ENCODE data around the gene SH3RF2.
"Not testable (repeated sequence)": the region's sequence is repeated elsewhere in the genome, so short reads cannot be mapped to it uniquely, and the experiment has no call there.

The SH3RF2 gene

DNA sequence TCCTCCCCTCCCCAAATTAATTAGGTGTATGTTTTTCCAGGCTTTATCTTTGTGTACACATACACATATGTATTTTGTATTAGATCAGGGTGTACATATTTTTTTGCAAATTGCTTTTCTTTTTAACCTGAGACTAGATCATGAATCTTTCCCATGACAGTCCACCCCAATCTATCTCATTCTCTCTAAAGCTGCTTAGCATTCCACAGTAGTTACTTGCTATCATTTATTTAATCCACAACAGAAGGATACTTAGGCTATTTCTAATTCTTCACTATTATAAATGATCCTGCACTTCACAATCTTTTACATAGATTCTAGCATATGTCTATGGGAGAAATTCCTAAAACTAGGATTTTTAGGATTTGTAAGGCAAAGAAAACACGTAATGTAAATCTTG, 43.9 kb downstream of the SH3RF2 start:
- no peak for DNase-seq (ENCODE audit: low spot score)

DNA sequence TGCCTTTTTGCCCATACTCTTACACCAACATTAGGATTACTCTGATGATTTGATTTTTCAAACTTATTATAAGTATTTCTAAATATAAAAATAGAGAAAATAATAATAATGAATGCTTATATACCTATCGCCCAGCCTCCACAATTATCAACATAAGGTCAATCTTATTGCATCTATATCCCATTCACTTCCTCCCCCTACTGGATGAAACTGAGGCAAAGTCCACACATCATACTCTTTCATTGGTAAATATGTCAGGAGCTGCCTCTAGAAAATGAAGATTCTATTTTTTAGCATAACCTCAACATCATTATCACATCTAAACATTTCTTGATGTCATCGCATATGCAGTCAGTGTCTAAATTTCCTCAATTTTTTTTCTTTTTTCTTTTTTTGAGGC, 44.3 kb downstream of the SH3RF2 start:
- no peak for DNase-seq (ENCODE audit: low spot score)

DNA sequence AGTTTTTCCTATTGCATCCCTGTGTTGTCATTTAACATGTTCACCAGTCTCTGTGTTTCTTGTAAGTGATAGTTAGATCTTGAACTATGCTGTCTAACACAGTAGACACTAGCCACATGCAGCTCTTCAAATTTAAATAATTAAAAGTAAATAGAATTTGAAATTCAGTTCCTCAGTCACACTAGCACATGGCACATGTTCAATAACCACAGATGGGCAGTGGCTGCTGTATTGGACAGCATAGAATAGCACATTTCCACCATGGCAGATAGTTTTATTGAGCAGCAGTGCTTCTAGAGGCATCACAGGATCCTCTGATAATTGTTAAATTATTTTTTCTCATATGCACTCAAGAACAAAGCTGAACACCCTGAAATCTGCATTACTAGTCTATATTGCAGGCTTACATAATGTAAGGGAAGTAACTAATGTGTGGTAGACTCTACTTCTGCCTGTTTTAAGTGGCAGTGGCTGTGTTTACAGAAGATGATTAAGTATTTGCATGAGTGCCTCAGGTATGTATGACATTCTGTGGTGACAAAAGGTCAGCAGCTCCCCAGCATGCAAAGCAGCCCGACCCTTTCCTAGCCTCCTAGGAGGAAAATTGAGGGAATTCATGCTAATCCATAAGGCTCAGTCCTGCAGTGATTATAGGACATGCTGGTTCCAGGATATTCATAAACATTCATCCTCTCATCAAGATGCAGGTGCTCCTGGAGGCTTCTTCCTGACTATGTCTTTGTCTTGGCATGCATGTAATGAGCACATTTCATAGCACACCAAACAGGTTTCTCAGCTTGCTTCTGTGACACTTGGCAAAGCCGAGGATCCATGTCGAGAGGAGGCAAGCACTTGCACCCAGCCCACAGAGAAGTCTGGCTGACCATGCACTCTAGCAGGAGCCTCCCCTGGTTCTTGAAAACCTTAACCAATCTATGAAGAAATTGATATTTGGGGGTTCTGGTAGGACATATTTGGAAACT, 45.5 kb downstream of the SH3RF2 start:
- no peak for DNase-seq (ENCODE audit: low spot score)

DNA sequence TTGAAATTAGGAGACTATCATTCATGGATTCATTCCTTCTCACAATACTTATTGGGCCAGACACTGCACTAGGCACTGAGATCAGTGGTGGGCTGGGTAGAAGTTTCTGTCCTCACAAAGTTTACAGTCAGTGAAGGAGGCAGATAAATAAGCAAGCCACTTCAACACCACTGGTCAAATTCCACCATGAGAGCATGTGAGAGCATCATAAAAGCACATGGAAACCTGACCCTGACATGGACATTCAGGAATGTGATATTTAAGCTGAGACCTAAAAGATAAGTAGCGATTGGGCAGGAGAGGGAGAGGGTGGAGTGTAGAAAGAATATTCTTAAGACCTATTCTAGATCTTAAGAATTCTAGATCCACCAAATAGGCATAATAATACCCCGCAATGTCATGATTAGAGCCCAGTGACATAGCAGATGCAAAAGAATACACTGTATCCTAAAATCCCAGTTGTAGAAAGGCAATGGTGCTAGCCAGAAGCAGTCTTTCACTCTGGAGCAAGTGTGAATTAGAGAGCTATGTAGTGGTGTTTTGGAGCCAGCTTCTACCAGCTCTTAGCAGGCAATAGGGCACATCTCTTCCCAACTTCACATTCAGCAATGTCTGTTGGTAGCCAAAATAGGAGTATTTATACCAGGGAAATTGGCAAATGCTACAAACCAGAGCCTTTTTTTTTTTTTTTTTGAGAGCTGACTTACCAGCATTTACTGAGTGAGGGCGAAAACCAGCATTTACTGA, 46.4 kb downstream of the SH3RF2 start:
- DNase-seq (ENCODE audit: low spot score) = no peak

GRCh38 chr5:145983446-145983845, 47.1 kb downstream of the SH3RF2 start:
- no peak for DNase-seq (ENCODE audit: low spot score)

GRCh38 chr5:145984072-145984471, 47.7 kb downstream of the SH3RF2 start:
- DNase-seq (ENCODE audit: low spot score) = no peak

GRCh38 chr5:145987856-145988255, 51.5 kb downstream of the SH3RF2 start:
- DNase-seq (ENCODE audit: low spot score) = no peak

DNA sequence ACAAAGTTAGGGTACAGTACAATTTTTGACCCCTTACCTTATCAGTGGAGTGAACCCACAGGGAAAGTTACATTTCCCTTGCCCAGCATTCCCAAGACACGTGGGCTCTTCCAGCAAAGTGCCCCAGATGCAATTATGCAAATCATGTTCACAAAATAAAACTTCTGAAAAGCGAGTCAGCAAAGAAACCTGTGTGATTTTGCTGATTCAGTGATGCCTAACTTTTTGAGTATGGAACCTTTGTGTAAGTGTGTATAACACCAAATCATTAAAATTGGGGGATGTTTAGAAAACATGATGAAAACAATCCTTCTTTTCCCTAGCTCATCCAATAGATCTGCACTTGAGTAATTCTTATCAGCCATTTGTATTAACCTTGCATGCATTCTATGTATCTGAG, 52.6 kb downstream of the SH3RF2 start:
- no peak for DNase-seq (ENCODE audit: low spot score)

DNA sequence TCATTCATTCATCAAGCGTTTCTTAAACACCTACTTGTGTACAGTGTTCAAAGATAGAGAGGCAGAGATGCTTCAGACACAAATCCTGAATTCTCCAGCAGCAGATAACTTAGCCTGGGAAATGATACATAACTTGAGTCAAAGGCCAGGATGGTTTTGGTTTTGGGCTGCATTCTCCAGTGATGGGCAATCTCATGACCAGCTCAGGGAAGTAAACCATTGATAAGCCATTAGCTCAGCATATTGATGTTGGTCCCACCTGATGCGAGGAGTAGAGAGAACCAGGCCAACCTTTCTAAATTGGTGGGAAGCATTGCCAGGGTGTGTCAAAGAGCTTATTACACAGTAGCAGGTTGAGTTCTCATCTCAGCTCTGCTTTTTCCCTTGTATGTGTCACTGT, 53.0 kb downstream of the SH3RF2 start:
- no peak for DNase-seq (ENCODE audit: low spot score)

DNA sequence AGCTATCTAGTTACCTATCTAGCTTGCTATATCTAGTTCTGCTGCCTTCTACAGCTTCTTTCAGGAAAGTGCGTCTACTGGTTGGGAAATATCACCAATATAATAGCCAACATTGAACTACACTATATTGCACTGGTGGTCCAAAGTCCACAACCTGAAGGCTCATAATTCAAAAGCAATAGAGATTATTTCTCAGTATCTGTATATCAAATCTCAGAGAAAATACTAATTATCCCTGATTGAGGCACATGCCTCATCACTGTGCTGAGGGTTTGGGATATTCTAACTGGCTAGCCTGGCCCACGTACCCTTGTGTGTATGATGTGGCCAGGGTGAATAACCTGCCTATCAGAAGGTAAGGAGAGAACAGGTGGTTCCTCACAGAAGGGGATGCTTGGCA, 53.8 kb downstream of the SH3RF2 start:
- no peak for DNase-seq (ENCODE audit: low spot score)

DNA sequence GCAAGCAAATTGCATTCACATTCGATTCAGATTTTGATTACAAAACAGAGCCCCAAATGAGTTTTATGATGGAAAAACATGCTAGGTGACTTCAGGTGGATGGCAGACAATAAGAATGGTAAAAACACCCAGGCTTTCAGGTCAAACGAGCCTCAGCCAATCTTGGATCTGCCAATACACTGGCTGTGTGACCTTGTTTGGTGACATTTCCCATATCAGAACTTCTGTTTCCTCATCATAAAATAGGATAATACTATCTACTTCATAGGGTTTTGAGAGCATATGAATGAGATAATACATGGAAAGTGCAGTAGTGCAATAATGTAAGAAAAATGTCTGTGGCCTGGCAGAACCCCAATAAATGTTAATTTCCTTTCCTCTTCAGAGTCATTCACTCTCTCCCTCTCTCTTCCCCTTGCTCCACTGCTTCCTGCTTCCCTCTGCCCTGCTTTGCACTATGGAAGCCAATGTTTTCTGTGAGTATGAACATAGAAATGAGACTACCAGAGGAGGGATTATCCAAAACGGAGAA, 54.7 kb downstream of the SH3RF2 start:
- DNase-seq (ENCODE audit: low spot score) = no peak

DNA sequence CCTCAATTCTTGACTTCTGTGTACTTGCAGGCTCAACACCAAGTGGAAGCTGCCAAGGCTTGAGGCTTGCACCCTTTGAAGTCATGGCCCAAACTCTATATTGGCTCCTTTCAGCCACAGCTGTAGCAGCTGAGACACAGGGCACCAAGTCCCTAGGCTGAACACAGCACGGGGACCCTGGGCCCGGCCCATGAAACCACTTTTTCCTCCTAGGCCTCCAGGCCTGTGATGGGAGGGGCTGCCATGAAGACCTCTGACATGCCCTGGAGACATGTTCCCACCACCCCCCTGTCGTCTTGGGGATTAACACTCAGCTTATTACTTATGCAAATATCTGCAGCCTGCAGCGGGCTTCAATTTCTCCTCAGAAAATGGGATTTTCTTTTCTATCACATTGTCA, 57.2 kb downstream of the SH3RF2 start:
- DNase-seq (ENCODE audit: low spot score) = not testable (repeated sequence)

GRCh38 chr5:145996135-145996534, 59.8 kb downstream of the SH3RF2 start:
- no peak for DNase-seq (ENCODE audit: low spot score)

DNA sequence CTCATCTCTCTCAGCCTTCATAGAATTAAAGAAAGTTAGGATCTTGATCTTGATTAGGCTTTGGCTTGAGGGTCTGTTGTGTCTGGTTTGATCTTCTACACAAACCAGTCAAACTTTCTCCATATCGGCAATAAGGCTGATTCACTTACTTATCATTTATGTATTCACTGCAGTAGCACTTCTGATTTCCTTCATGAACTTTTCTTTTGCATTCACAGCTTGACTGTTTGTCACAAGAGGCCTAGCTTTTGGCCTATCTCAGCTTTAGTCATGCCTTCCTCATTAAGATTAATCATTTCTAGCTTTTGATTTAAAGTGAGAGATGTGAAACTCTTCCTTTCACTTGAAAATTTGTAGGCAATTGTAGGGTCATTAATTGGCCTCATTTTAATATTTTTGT, 62.8 kb downstream of the SH3RF2 start:
- DNase-seq (ENCODE audit: low spot score) = no peak

DNA sequence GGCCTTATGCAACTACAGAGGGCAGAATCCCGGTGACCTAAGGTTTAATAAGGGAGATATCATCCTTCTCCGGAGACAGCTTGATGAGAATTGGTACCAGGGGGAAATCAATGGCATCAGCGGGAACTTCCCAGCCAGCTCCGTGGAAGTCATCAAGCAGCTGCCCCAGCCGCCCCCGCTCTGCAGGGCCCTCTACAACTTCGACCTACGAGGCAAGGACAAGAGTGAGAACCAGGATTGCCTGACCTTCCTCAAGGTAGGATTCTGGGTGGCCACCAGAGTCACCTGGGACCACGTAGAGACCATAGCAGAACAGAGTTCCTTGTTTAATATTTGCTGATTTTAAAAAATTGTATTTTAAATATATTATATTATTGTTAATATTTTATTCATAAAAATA, 63.7 kb downstream of the SH3RF2 start:
- no peak for DNase-seq (ENCODE audit: low spot score)

GRCh38 chr5:146001544-146002190, 65.3 kb downstream of the SH3RF2 start:
- DNase-seq (ENCODE audit: low spot score) = no peak

GRCh38 chr5:146002491-146002890, 66.1 kb downstream of the SH3RF2 start:
- DNase-seq (ENCODE audit: low spot score) = no peak

- DNase-seq (ENCODE audit: low spot score) = no peak
These were observed 67.5 kb downstream of the SH3RF2 start for GRCh38 chr5:146003852-146004251.

DNA sequence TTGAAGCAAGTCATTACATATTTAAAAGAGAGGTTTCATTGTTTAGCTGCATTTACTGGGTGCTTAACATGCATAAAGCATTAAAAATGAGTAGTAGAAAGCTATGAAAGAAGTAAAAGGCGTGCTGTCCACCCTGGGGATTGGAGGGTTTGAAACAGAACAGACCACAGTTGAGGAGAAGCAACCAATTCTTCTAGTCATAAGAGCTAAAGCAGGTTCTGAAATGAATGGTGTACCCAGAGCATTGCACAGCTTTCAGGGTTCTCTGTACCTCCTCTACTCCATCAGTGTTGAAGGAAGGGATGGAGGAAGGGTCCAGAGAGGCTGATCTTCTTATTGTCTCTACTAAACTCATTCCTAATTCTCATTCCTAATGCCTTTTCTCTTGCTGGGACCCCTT, 68.9 kb downstream of the SH3RF2 start:
- DNase-seq (ENCODE audit: low spot score) = no peak

- peak; percentile 39 for DNase-seq (ENCODE audit: low spot score)
These were observed 69.3 kb downstream of the SH3RF2 start for GRCh38 chr5:146005723-146006122.

- no peak for DNase-seq (ENCODE audit: low spot score)
These were observed 70.3 kb downstream of the SH3RF2 start for GRCh38 chr5:146006470-146007190.

DNA sequence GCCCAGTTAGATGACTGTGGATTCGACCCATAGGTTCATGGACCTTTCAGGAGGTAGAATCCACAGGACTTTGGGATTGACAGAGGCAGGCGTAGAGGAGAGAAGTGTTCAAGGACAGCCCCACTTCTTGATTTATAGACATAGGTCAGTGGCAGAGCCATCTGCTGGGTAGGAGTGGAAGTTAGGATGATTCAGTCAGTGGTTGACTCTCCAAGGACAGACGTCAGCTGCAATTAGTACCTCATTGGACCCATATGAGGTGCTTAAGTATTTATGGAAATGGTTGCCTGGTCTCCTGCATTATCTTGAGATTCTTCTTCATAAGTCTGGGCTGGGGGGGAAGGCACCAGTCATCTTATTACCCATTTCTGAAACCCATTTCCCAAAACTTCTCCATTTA, 70.9 kb downstream of the SH3RF2 start:
- no peak for DNase-seq (ENCODE audit: low spot score)
